Activated CD8-positive, alpha-beta memory T cell treated with anti-CD3 and anti-CD28 coated beads for 4 hours (primary cell): ENCODE measurements around the gene RCL1.

Source experiments
- DNase-seq, 2 donors: peaks; one replicate each; pipeline ENCODE4 v3.0.0-alpha.2; 2020; ENCODE audit warnings: low read depth in 2 of 2

RCL1 gene

DNA sequence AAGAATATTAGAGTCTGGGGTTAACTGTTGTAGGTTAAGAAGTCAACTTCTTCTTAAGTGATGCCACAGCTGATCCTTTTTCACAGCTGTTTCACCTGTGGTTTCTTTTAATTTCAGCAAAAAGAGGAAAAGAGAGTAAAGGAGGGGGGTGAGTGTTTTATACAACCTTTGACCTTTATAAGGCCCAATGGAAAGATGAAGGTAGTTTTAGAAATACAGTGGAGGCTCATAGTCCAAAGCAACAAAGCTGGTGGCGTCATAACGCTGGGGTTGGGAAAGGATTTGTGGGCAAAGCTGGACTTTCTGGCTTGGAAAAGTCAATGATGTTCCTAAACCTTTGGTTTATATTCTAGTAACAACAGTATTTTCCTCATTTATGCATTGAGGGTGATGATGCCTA, 49.5 kb downstream of the RCL1 start:
- no peak for DNase-seq

- no peak for DNase-seq
Observed at GRCh38 chr9:4842734-4843133, 50.0 kb downstream of the RCL1 start.

DNA sequence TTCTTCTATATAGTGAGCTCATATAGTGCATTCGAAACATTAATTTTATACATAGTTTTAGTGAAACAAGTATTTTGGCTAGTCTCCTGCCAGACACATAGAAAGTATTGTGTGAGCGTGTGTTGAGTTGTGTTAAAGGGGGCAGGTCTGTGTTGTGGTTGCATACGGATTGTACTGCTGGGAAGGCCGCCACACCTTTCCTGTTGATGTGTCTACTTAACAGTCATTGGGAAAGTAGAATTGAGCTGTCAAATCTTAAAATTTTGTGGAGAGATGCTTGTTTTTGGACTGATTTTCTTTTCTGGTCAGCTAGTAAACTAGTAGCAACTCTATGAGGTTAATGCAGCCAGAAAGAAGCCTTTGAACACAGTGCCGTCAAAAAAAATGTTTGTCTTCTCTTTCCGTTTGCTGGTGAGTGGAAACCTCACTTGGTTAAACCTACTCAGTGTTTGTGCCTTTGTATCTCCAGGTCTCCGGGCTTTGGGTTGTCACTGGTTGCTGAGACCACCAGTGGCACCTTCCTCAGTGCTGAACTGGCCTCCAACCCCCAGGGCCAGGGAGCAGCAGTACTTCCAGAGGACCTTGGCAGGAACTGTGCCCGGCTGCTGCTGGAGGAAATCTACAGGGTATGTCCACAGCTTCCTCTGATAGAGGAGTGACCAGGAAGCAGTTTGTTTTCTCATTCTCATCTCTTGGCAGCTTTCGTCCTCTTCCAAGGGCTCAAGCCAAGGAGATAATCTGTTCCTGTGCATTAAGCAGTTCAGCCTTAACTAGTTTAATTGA, 51.5 kb downstream of the RCL1 start:
- DNase-seq = no peak

DNA sequence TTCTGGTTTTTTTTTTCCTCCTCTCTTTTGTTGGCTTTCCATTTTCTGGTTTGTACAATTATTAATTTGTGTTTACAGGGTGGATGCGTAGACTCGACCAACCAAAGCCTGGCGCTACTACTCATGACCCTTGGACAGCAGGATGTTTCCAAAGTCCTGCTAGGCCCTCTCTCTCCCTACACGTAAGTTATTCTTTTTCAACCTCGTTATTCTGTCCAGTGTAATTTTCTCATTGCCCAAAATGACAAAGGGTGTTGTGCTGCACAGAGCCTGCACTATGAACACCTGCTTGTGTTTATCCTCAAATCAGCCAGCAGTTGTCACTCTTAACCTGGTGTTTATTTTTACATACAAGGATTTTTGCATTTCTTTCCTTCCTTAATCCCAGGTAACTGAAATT, 56.6 kb downstream of the RCL1 start:
- DNase-seq = no peak

DNA sequence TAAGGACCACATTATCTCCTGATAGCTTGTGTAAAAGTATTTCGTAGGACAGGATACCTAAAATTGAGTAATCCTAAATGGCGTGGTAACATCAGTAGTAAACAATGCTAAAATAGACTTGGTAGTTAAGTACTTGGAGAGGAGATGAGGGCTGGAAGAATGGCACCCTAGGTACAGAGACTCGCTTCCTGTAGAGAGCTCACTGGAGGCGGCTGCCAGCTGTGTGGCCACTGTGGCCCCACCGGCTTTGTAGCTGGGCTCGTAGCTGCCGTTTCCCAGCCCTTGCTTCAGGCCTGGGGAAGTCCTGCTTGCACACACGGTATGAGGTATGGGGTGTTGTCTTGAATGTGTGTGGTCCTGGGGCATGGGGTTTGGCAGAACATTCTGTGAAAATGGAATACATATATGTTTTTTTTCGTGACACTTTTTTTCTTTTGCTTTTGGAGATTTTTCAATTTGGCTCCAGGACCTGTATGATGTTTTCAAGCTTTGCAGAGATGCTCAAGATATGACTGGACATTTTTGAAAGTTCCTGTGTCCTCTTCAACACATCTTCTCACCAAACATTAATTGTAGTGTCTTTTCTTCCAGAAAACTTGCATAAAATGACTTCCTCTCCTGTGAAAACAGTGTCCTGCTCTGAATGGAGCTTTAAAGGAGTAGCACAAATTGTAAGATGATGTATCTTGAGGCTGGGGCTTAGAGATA, 58.0 kb downstream of the RCL1 start:
- no peak for DNase-seq

DNA sequence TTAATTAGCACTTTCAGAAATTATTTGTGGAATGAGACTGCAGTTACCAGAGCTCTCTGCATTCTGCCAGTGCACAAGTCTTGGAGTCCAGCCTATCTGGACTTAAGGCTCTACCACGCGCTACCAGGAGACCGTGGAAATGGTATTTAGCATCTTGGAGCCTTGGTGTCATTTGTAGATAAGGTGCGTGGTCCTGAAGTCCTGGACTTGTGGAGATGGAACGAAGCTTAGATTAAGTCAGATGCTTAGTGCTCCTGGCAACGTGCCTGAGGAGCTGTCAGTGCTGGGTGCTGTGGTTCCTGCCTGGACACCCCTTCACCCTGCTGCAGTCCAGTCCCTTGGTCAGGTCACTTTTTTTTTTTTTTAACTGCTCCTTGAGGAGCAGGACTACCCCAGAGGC, 59.7 kb downstream of the RCL1 start:
- no peak for DNase-seq

DNA sequence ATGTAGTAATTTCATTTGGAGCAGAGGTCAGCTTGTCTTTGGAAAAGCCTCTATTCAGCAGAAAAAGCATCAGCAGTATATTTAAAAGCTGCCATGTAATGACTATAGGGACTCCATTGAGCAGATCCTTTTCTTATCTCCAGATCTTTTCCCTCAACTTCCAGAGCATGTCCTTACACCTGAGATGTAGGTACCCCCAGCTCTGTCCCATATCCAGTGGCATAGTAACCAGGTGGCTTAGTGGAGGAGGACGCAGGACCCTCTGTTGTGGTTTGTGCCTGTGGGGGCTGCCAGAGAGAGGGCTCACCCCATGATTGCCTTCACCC, 61.5 kb downstream of the RCL1 start:
- DNase-seq = no peak

DNA sequence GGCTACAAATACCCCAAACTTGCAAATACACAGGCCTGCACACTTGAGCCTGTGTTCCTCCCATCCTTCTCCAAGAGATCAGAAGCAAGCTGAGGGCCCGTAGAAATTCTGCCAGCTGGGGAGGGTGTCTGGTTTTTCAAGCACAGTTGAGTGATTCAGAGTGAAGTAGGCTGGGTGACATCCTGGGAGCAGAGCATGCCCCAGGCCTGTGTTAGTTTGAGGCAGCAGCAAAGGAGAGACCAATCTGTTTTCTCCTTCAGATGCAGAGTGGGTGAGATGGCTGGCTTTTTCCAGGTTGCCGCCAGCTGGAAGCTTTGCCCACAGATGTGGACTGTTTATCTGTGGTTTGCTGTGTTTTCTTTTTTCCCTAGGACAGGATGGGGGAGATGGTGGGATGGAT, 63.1 kb downstream of the RCL1 start:
- no peak for DNase-seq

DNA sequence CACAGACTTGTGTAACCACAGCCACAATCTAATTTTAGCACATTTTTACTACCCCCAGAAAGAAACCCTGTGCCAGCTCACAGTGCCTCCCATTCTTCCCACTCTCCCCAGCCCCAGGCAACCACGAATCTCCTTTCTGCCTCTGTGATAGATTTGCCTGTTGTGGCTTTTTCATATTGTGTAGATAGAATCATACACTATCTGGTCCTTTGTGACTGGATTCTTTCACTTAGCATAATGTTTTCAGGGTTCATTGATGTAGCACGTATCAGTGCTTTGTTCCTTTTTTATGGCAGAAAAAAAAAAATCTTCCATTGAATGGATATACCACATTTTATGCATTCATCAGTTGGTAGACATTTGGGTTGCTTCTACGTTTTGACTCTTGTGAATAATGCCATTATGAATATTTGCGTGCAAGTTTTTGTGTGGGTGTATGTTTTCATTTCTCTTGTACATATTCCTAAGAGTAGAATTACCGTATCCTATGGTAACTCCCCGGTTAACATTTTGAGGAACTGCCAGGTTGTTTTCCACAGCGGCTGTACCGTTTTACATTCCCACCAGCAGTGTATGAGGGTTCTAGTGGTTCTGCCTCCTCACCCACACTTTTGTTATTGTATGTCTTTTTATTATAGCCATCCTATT, 64.5 kb downstream of the RCL1 start:
- DNase-seq = no peak

- no peak for DNase-seq
Observed at GRCh38 chr9:4859035-4859434, 66.3 kb downstream of the RCL1 start.

DNA sequence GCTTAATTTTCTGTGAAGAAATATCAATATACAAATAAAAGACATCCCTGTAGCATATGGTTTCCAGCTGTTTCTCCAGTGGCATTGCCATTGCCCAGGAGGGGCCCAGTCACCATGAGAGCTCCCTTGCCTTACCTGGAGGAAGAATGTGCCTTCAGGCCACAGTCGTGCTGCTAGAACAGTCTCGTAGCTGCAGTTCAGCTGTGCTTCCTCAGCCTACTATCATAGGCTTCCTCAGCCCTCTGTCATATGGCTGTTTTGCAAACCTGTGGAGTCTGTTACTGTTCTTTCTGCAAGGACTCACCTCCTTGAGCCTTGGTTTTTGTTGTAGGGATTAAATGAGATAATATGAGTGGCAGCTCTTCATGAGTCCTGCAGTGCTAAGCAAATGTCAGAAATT, 67.6 kb downstream of the RCL1 start:
- DNase-seq = no peak

DNA sequence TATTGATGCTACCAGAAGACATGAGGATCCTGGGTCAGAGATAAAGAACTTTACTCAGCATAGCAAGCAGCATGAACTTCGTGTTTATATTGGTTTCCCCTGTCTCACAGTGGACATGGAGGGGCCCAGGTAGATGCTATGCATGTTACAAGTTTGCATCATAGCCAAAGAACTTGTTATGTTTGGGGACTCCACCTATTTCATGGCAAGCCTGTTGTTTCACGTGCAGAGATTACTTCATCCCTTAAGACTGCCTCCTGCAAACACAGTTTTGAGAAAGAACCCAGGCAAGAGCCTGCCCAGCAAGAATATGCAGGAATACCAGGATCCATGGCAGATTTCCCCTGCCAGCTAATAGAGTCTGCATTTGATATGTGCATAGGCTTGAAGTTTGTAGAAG, 68.4 kb downstream of the RCL1 start:
- no peak for DNase-seq

GRCh38 chr9:4861736-4862451, 69.2 kb downstream of the RCL1 start:
- DNase-seq = no peak

GRCh38 chr9:4862506-4863250, 69.9 kb downstream of the RCL1 start:
- DNase-seq = no peak

GRCh38 chr9:4864234-4864661, 71.5 kb downstream of the RCL1 start:
- no peak for DNase-seq

- no peak for DNase-seq
Observed at GRCh38 chr9:4864698-4865097, 72.0 kb downstream of the RCL1 start.

DNA sequence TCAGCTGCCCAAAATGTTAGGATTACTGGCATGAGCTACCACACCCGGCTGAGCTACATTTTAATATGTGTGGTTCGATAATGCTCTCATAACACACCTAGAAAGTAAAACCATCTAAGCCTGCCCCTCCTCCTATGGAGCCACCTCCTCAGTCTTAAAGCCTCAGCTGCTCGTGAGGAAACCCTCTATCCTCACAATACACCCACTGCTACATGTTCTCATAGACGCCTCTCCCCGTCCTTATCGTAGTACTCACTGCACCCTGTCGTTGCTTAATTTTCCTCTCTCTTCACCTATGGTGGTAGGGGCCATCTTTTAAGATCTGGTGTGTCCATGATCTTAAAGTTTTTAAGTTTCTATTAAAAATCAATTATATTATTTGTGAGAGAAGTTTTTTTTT, 72.9 kb downstream of the RCL1 start:
- no peak for DNase-seq

- no peak for DNase-seq
Observed at GRCh38 chr9:4866239-4866969, 73.7 kb downstream of the RCL1 start.

DNA sequence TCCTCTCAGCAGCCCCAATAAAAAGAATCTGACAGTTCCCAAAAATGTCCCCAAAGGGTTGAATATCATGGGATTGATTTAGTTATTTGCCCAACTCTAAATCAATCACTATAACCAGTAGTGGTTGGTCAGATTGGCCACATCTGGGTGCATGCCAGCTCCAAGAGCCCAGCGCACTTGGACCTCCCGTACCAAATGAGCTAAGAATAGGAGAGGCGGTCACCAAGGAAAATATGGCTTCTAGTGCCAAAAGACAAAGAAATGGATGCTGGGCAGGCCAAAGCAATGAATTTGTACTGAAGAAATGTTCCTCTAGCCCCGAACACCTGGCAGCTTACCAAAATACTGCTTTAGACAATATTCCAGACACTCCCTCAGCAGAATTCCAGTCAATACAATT, 80.3 kb downstream of the RCL1 start:
- DNase-seq = no peak

- DNase-seq = no peak
Observed at GRCh38 chr9:4875559-4875958, 82.8 kb downstream of the RCL1 start.

DNA sequence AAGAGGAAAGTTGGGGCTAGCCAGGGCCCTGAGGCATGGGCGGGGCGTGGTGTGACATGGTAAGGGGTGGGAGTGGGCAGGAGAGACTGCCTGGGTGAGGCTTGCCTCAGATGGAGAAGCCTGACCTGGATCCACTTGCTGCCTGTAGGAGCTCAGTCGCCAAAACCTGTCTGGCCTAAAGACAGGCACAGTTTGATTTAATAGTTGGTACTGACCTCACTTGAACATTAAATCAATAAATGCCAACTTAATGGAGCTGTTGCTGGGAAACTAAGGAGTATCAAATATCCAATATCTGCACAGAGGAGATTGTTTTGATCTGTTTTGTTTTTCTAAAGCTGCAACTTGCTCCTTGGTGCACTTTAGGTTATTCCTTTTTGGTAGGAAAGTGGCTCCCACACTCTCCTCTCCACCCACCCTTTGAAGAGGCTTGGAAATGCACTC, 86.4 kb downstream of the RCL1 start:
- no peak for DNase-seq
